HG03571 (cell line): ENCODE measurements around the gene DOCK7.
"Not testable (repeated sequence)": the region's sequence is repeated elsewhere in the genome, so short reads cannot be mapped to it uniquely, and the experiment has no call there.

Experiments
- ATAC-seq: cut with Tn5 transposase; IDR thresholded peaks from one replicate; pipeline ENCODE4 v1.9.1; 2021; ENCODE audit not compliant: unreplicated experiment

DOCK7 gene

DNA sequence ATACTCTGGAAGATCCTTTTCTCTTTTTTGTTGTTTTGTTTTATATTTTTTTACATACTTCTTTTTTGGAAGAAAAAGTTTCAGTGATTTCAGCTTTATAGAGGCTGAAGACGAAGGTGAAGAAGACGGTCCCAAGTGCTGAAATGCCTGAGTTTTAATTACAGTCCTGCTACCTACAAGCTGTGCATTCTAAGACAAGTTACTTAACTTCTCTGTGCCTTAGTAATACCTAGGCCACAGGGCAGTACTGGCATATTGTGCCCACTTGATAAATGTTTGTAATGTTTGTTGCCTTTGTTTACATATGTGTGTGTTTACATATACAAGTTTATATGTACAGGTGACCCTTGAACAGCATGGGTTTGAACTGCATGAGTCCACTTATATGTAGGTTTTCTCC, 147.1 kb downstream of the DOCK7 start:
- no peak for ATAC-seq

DNA sequence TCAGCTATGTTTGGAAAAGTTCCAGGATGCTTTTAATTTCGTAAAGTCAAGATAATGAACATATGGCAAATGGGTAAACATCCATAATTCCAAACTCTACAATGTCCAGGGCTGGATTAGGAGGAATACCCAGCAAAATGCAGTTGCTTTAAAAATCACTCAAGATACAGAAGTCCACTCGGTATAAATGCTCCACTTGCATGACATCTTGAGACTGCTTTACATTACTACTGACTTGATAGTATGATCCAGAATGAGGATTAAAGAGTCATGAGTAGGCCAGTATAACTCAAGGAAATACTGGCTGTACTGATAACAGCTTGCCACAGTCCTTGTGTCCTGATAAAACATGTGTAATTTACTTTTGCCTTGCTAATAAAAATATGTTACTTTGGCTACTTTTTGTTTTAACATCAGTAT, 149.1 kb downstream of the DOCK7 start:
- ATAC-seq, result no peak

DNA sequence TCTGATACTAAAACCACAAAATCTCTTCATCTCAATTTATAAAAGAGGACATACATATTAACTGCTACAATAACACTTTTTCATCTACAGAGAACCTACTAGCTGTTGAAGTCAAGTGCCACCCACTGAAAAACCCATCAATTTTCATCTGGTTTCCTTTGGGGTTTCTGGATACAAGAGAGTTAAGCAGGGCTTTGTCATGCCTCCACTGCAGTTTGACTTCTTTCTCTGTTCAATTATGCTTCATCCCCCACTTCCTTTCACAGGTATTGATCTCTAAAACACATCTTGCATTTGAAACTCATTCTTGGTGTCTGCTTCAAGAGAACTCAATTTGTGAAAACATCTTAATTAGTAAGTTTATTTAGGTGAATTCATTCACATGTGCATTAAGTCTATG, 151.3 kb downstream of the DOCK7 start:
- no peak for ATAC-seq

DNA sequence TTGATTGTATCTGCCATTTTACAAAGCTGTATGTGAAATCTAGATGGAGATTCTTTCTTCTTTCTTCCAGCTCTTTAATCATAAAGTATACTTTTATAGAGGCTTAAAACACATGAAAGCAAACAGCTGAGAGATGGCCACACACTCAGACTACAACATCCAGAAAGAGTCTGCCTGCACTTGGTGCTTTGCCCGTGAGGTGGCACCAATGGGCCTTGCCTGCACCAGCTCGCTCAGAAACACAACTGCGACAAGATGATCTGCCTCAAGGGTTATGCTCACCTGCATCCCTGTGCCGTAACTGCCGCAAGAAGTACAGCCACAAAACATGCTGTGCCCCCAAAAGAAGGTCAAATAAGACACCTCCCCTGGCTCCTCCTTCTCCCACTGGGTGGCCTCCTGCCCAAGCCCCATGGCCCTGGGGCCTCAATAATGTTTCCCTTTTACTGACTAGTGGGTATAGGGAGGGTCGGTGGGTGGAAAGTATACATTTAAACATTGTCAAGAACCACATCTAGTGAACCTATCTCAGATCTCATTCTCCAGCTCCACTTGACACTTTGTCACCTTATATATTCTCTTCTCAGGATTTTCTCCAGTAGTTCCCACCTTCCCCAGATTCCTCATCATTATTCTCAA, 157.6 kb downstream of the DOCK7 start:
- no peak for ATAC-seq

DNA sequence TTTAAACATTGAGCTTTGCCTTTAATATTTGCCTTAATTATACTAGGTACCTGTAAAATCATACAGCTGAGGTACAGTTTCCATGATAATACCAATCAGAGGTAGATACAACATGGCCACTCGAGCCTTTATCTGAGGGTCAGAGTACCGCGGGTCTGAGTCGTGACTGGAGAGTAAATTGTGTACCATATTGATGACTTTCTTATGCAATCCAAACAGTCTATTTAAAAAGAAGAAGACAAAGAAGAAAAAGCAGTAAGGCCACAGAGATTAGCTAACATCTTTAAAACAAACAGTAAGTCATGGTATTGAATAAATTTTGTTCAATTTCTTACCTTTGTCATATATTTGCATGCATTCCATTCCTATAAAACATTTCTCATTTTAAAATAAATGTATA, 159.0 kb downstream of the DOCK7 start:
- ATAC-seq, result no peak

DNA sequence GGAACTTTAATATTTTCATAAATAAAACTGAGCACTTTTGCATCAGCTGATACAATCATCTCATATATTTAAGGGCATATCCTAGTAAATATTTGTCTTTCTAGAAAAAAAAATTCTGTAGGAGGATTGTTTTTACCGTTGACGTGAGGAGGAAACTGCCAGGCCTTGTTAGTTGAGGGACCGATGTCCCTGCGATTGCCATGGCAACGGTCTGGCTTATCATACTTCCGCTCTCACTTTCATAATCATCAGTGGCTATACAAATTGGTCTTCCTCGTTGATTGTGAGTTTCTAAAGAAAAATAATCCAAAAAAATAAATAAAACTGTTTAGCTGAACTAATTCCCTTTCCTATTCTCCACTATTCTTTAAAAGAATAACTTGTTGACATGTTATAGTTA, 160.2 kb downstream of the DOCK7 start:
- no peak for ATAC-seq

DNA sequence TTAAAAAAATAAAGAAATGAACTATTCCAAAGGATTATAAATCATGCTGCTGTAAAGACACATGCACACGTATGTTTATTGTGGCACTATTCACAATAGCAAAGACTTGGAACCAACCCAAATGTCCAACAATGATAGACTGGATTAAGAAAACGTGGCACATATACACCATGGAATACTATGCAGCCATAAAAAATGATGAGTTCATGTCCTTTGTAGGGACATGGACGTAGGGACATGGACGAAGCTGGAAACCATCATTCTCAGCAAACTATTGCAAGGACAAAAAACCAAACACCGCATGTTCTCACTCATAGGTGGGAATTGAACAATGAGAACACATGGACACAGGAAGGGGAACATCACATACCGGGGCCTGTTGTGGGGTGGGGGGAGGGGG, 160.8 kb downstream of the DOCK7 start:
- ATAC-seq, result not testable (repeated sequence)

DNA sequence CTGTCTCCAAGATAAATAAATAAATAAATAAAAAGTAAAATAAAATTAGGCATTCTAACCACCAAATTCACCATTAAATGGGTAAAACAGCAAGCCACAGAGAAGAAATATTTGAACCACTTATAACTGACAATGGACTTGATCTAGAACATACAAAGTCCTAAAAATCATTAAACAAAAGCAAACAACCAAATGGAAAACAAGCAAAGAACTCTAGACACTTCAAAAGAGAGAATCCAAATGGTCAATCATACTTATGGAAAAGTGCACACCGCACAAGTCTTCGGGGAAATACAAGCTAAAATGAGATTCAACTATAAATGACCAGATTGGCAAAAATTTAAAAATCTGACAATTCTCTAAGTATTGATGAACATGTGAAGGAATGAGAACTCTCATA, 164.3 kb downstream of the DOCK7 start:
- no peak for ATAC-seq

DNA sequence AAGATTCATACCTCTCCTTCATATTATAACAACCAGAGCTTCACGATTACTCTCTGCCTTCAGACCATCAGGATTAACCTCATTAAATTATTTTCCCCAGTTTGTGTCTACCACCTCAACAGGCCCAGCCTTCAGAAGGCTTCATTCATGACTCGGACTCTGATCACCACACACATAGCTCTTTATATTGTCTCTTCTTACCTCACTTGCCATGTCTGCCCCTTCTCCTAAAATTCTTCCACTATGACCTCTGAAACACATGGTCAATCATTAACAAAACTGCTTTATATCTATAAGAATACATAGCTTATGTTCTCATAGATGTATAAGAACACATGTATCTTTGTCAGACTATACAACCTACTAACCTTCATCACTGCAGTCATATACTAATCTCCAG, 171.6 kb downstream of the DOCK7 start:
- ATAC-seq, result no peak

DNA sequence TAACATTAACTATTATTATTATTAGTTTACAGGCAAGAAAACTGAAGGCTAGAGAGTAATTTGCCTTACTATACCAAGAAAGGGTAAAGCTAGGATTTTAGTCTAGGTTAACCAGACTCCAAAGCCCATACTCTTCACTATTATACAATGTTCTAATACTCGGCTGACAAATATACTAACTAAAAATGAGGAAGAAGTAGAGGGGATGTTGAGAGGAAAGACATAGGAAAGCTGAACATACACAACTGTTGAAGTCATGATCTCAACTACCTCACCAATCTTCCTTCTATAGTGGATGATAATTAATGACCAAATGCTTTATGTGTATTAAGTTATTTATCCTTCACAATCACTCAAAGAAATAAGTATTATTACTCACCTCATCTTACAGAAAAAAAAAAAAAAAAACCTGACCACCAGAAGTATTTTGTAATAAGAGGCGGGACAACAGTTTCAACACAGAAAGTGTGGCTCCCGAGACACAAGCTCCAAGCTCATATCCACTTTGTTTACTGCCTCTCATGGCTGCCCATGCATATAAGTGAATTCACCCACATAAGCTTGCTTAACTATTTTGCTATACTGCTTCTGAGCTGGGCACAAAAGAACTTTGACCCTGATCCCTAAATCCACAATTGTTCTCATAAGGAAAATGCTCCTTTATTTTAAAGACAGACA, 173.3 kb downstream of the DOCK7 start:
- no peak for ATAC-seq

DNA sequence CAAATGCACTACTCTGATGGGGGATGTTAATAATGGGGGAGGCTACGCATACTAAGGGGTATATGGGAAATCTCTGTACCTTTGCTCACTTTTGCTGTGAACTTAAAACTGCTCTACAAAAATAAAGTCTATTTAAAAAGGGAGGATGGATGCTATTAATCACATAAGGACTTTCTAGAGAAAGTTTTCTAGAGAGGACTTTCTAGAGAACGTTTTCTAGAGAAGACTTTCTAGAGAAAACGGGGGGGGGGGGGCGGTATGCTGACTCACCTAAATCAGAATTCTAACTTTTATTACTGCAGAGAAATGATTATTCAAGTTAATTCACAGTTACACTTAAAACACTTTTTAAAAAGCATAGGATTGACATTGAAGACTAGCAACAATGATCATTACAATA, 175.2 kb downstream of the DOCK7 start:
- no peak for ATAC-seq

DNA sequence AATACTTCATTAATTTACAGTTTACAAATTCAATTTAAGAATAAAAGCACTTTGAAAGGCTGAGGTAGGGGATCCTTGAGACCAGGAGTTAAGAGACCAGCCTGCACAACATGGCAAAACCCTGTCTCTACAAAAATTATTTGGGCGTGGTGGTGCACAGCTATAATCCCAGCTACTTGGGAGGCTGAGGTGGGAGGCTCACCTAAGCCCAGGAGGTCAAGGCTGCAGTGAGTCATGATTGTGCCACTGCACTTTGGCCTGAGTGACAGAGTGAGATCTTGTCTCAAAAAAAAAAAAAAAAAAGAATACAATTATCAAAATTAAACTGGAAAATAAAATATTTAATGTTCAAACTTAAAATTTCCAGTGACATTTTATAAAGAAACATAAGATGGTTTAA, 179.2 kb downstream of the DOCK7 start:
- ATAC-seq, result no peak

DNA sequence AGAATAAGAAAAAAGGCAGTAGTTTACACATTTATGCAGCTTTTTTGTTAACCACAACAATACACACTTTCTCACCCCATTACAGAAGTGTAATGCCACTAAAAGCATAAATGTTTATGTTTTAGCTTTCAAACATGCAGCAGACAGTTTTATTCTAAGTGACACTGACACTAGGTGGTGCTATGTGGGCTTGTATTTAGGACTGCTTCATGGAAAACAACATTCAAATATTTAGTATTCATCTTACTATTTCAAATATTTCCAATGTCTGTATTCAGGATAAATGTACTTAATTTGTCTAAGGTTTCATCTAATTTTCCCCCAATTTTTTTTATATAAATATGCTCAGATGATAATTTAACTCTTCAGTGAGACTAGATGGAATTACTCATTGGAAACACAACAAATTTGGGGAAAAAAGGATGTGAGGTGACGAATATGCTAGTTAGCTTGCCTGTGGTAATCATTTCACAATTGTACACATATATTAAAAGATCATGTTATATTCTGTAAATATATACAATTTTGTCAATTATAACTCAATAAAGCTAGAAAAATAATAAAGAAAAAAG, 179.9 kb downstream of the DOCK7 start:
- no peak for ATAC-seq

DNA sequence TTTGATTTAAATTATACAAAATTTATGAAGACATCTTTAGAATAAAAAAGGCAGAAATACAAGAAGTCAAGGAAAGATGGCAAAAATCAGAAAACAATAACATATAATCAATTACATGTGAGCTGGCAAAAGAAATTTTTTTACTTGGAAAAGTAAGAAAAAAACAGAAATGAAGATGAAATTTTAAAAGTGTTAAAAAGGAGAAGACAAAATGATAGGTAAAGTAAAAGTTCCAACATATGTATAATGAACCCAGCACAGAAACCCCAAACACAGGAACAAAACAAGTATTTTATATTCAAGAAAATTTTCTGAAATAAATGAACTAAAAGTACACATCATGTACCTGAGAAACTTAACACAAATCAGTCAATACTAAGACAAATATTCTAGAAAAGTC, 188.0 kb downstream of the DOCK7 start:
- no peak for ATAC-seq

DNA sequence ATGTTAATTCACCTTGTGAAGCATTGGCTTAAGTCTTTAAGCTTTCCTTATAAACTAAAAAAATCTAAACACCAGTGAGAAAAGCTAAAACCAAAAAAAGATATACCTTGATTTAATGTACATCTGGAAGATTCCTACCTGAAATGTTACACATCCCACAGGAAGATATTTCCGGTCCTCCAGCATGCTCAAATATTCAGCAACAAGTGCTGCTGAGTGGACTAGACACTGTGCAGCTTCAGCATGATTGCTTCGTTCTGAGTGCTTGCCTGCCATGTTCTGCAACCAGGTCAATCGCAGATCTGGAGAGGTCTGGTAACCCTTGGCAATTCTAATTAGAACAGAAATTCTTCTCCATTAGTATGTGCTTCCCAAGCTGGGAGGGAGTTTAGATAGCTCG, 194.0 kb downstream of the DOCK7 start:
- no peak for ATAC-seq

DNA sequence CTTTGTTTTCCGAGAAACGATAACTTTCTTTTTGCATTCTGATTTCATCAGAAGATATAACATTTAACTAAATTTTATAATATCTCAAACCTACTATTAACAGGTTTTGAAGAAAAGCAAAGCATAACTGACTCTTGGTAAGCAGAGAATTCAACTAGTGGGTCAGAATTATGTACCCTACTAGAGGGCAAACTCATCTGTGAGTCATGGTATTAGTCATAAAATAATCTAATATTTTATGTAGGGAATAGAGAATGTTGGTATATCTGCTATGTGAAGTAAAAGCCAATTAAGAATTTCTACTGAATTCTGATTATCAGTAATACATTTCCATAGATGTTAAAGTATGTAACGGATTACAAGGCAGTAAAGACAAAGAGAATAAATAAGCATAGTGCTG, 194.5 kb downstream of the DOCK7 start:
- no peak for ATAC-seq

DNA sequence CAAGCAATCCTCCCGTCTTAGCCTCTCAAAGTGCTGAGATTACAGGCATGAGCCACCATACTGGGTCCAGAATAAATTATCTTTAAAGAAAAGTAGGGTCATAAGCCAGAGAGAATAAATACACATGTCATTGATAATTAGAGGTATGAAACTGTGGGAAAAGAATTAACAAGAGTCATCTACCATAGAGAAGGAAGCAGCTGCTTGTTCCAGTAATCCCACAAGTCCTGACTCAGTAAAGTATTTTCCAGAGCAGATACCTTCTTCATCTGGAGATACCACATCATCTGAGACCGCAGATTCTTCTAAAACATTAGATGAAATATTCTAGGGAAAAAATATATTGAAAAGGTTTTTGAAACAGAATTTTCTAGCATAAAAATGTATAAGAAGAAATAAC, 195.7 kb downstream of the DOCK7 start:
- ATAC-seq, result no peak

DNA sequence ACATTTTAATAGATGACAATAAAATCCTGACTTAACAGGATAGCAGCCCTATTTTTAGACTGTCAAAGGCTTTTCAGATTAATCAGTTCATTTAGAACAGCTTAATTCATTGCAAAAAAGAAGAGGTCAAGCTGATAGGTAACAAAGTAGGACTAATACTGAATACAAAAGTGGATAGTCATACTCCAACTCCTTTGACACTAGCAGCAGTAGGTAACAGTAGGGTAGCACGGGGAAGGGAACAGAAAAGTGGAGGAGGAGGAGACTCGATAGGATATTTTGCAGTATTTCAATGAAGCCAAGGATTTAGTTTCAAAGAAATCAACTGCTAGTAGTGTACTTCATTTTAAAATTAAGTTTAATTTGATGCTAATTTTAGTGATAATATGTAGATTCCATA, 200.2 kb downstream of the DOCK7 start:
- ATAC-seq, result no peak

DNA sequence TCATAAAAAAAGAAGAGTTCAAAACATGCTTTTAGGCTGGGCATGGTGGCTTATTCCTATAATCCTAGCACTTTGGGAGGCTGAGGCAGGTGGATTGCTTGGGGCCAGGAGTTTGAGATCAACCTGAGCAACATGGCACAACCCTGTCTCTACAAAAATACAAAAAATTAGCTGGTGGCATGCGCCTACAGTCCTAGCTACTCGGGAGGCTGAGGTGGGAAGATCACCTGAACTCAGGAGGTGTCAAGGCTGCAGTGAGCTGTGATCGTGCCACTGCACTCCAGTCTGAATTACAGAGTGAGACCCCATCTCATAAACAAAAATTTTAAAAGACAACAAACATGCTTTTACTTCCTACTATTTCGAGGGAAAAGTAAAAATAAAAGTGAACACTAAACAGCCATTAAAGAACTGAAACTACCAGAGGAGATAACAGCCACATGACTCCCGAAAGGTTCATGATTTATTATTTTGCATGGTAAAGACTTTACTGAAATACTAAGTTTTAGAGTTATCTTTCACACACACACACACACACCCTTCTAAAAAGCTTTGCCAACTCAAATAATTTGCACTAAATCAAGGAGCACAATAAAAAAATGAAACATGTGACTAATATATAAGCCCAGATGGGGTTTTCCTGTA, 203.2 kb downstream of the DOCK7 start:
- no peak for ATAC-seq

DNA sequence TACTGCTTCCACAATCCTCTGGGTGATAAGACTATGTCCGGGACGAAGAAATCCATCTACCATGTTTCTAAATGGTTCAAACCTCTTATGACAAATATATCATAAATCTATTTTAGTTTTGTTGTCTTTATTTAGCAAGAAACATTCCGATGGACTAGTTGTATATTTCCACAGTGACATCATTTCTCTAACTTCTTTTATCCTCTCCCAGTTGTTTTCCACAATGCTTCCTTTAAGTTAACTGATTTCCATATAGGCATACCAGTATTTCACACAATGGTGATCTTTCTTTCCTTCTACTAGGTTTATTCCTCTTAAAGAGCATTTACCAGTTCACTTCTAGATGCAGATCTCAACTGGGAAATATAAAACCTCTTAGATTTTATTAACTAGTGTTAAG, 206.5 kb downstream of the DOCK7 start:
- no peak for ATAC-seq

DNA sequence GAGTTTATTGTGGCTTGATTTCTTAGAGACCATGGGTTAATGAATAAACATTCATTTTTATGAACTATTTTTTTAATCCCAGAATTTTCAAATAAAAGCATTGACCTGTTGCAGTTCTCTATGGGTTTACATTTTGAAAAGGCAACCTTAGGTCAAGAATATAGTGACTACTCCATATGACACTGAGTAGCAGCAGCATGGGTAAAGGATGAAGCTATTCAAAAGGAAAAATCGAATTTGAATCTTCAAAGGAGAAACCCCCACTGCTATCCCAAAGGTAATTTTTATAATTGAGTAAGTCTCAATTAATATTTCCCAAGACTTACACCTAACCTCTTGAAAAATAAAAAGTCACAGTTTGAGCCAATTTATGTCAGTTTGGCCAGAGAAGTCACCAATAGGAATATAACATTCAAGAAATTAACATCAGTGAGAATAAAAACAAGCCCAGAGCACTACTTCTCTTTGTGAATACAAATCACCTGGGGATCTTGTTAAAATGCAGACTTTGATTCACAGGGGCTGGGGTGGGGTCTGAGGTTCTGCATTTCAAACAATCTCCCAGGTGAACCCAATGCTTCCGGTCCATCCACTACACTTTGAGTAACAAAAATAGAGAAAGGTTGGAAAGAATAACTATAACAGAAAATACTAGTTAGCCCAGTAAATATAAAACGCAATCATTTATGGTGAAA, 211.5 kb downstream of the DOCK7 start:
- ATAC-seq, result no peak

DNA sequence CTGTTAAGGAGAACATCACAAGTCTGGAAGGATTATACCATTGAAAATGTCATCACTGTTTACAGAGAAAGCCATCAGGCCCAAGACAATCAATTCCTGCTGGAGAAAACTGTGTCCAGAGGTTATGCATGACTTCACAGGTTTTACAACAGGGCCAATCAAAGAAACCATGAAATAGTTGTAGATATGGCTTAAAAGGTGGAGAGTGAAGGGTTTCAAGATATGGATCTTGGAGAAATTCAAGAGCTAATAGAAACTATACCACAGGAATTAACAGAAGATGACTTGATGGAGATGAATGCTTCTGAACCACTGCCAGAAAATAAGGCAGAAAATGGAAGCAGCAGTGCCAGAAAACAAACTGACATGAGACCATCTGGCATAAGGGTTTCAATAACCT, 221.1 kb downstream of the DOCK7 start:
- no peak for ATAC-seq
